HCT116 (cell line): ENCODE measurements around the gene EEPD1. TPM values are rescaled to one million over a fixed set of nuclear protein-coding genes. Genes with fewer than 3 reads are reported as not detected.

ENCODE experiments used
- ATAC-seq: fragments of 200-7000 bp; cut with Tn5 transposase; 2 replicates; pipeline ENCODE4 v1.9.1; 2020; ENCODE audit warnings: mild to moderate bottlenecking, moderate library complexity
- BruUV-seq: library from RNA; stranded (reverse); fragments of 400-500 nt; replicated peaks from 2 replicates; lab custom pipeline; 2021; lab: Mats Ljungman, UMichigan
- CTCF ChIA-PET: fragments of 300-600 bp; sonication (Branson Sonifier 250); formaldehyde crosslinking; loops from one replicate; lab custom pipeline; 2021; ENCODE audit warnings: antibody characterized with exemption; lab: Charles Lee
- POLR2A ChIA-PET: fragments of 300-600, 350-600 bp; sonication (Branson Sonifier 250); formaldehyde crosslinking; loops from one replicate; lab custom pipeline; 2021; ENCODE audit warnings: antibody characterized with exemption; lab: Charles Lee
- RAD21 ChIA-PET, 2 experiments: fragments of 300-600 bp; sonication (Branson Sonifier 250); formaldehyde crosslinking; loops; one replicate each; lab custom pipeline; 2023; ENCODE audit warnings: low total read pairs in 2 of 2; ENCODE audit not compliant: uncharacterized antibody in 2 of 2, unreplicated experiment in 2 of 2, low non-redundant PET in 1 of 2; lab: Charles Lee
- DNase-seq: peaks from one replicate; pipeline ENCODE4 v3.0.0-alpha.2; 2010; ENCODE audit warnings: low read depth, low spot score
- H2AFZ ChIP-seq: fragments of 200-600 bp; shearing (Covaris generic), sonication (generic); 2 replicates; pipeline ENCODE4 v1.6.1; 2017; ENCODE audit warnings: low read depth, mixed run types, mixed read lengths, antibody characterized with exemption, low read length; ENCODE audit not compliant: poor library complexity, severe bottlenecking
- H3K27ac ChIP-seq: 2 replicates; pipeline ENCODE4 v1.5.1; 2012; ENCODE audit warnings: low read depth, low read length
- H3K27me3 ChIP-seq: fragments of 200-600 bp; sonication (generic); 2 replicates; pipeline ENCODE4 v1.6.1; 2016; ENCODE audit warnings: mixed run types, low read length, mixed read lengths; ENCODE audit not compliant: insufficient read depth
- H3K36me3 ChIP-seq, 2 experiments: fragments of 200-500 bp in 1 of 2; fragments of 200-600 bp in 1 of 2; sonication (Bioruptor generic) in 1 of 2; sonication (generic) in 1 of 2; 2 replicates each; pipeline versions ENCODE4 v1.5.1 to v1.6.1; 2014 to 2016; ENCODE audit warnings: low read length in 2 of 2, inconsistent platforms in 1 of 2, mixed read lengths in 1 of 2, mixed run types in 1 of 2; ENCODE audit not compliant: insufficient read depth in 2 of 2, control insufficient read depth in 1 of 2
- H3K4me1 ChIP-seq, 2 experiments: fragments of 200-600 bp in 1 of 2; sonication (generic) in 1 of 2; 2 replicates each; pipeline versions ENCODE4 v1.5.1 to v1.6.1; 2012 to 2017; ENCODE audit warnings: low read length in 2 of 2, inconsistent platforms in 1 of 2, mild to moderate bottlenecking in 1 of 2, mixed read lengths in 1 of 2, mixed run types in 1 of 2, moderate library complexity in 1 of 2; ENCODE audit not compliant: insufficient read depth in 2 of 2, control insufficient read depth in 1 of 2
- H3K4me2 ChIP-seq: fragments of 200-600 bp; sonication (generic); 2 replicates; pipeline ENCODE4 v1.6.1; 2017; ENCODE audit warnings: mixed run types, low read length, mixed read lengths
- H3K4me3 ChIP-seq, 2 experiments: fragments of 200-600 bp in 1 of 2; sonication (generic) in 1 of 2; replicated peaks in 1 of 2; 2 replicates each; pipeline ENCODE4 v1.5.1; 2011 to 2016; ENCODE audit warnings: low read length in 2 of 2, control low read depth in 1 of 2, low read depth in 1 of 2, mild to moderate bottlenecking in 1 of 2, mixed read lengths in 1 of 2, mixed run types in 1 of 2
- H3K79me2 ChIP-seq: fragments of 200-600 bp; sonication (generic); 2 replicates; pipeline ENCODE4 v1.6.1; 2017; ENCODE audit warnings: mild to moderate bottlenecking, mixed run types, low read length, moderate library complexity, mixed read lengths; ENCODE audit not compliant: insufficient read depth
- H3K9ac ChIP-seq: fragments of 200-600 bp; sonication (generic); 2 replicates; pipeline ENCODE4 v1.6.1; 2016; ENCODE audit warnings: low read length, mixed read lengths
- H3K9me2 ChIP-seq: fragments of 200-600 bp; sonication (generic), shearing (Covaris generic); 2 replicates; pipeline ENCODE4 v1.6.1; 2017; ENCODE audit warnings: mixed run types, mild to moderate bottlenecking, moderate library complexity; ENCODE audit not compliant: insufficient read depth
- H3K9me3 ChIP-seq, 2 experiments: fragments of 200-500 bp in 1 of 2; fragments of 200-600 bp in 1 of 2; sonication (Bioruptor generic) in 1 of 2; sonication (generic) in 1 of 2; 2 replicates each; pipeline ENCODE4 v1.6.1; 2014 to 2017; ENCODE audit warnings: low read length in 2 of 2, mixed read lengths in 2 of 2, inconsistent platforms in 1 of 2, low read depth in 1 of 2, mild to moderate bottlenecking in 1 of 2, mixed run types in 1 of 2, moderate library complexity in 1 of 2; ENCODE audit not compliant: control insufficient read depth in 1 of 2, insufficient read depth in 1 of 2
- H4K20me1 ChIP-seq: fragments of 200-600 bp; sonication (generic), shearing (Covaris generic); 2 replicates; pipeline ENCODE4 v1.6.1; 2017; ENCODE audit warnings: mixed run types, mild to moderate bottlenecking, moderate library complexity; ENCODE audit not compliant: insufficient read depth
- ATF3 ChIP-seq: IDR thresholded peaks from 2 replicates; pipeline ENCODE4 v1.6.1; 2012
- CBX3 ChIP-seq: IDR thresholded peaks from 2 replicates; pipeline ENCODE4 v1.6.1; 2012; ENCODE audit warnings: low read depth
- CEBPB ChIP-seq: IDR thresholded peaks from 2 replicates; pipeline ENCODE4 v1.6.1; 2012; ENCODE audit warnings: low read depth
- ELF1 ChIP-seq: IDR thresholded peaks from 2 replicates; pipeline ENCODE4 v1.6.1; 2012; ENCODE audit warnings: low read depth, borderline replicate concordance
- EZH2phosphoT487 ChIP-seq: fragments of 200-600 bp; IDR thresholded peaks from 2 replicates; pipeline ENCODE4 v1.6.1; 2018; ENCODE audit warnings: antibody characterized with exemption, borderline replicate concordance
- FOSL1 ChIP-seq: IDR thresholded peaks from 2 replicates; pipeline ENCODE4 v1.6.1; 2012; ENCODE audit warnings: low read depth
- JUND ChIP-seq: IDR thresholded peaks from 2 replicates; pipeline ENCODE4 v1.6.1; 2012
- POLR2A ChIP-seq: IDR thresholded peaks from 2 replicates; pipeline ENCODE4 v1.7.0; 2011; ENCODE audit warnings: borderline replicate concordance; ENCODE audit not compliant: insufficient read depth, insufficient read length; ENCODE audit errors: extremely low read depth
- POLR2AphosphoS5 ChIP-seq: IDR thresholded peaks from 2 replicates; pipeline ENCODE4 v1.6.1; 2011; ENCODE audit warnings: mild to moderate bottlenecking, low read depth, low read length, moderate library complexity
- RAD21 ChIP-seq: IDR thresholded peaks from 2 replicates; pipeline ENCODE4 v1.6.1; 2012; ENCODE audit warnings: low read depth, mild to moderate bottlenecking
- SIN3A ChIP-seq: IDR thresholded peaks from 2 replicates; pipeline ENCODE4 v1.6.1; 2012; ENCODE audit warnings: low read depth
- SP1 ChIP-seq: IDR thresholded peaks from 2 replicates; pipeline ENCODE4 v1.6.1; 2012; ENCODE audit warnings: low read depth
- SRF ChIP-seq: IDR thresholded peaks from 2 replicates; pipeline ENCODE4 v1.6.1; 2012; ENCODE audit warnings: low read depth
- TCF7L2 ChIP-seq: IDR thresholded peaks from 2 replicates; pipeline ENCODE4 v1.7.0; 2011; ENCODE audit warnings: borderline replicate concordance, inconsistent platforms; ENCODE audit not compliant: insufficient read depth, insufficient read length; ENCODE audit errors: extremely low read depth
- ZFX ChIP-seq: fragments of 450-650 bp; IDR thresholded peaks from 2 replicates; pipeline ENCODE4 v1.6.1; 2017
- ZNF274 ChIP-seq: fragments of 200-500 bp; sonication (Bioruptor generic); IDR thresholded peaks from 2 replicates; pipeline ENCODE4 v1.6.1; 2014; ENCODE audit warnings: mild to moderate bottlenecking, low read depth, low read length, inconsistent platforms
- intact Hi-C: fragments of 100-400 bp; cut with micrococcal nuclease; formaldehyde crosslinking; loops from 2 replicates; pipeline ENCODE4 v1.10.0; 2022
- total RNA-seq: library from RNA; stranded (reverse); gene quantifications from one replicate; pipeline ENCODE4 v1.2.1, GENCODE V29; 2021; ENCODE audit not compliant: unreplicated experiment
- TF ChIP-seq, protein P1 (sequence below): IDR thresholded peaks from 2 replicates; pipeline ENCODE4 v1.6.1; 2012
- TF ChIP-seq, protein P2 (sequence below), 3 experiments: fragments of 200-600 bp in 1 of 3; sonication (generic) in 1 of 3; IDR thresholded peaks in 2 of 3; conservative IDR thresholded peaks in 1 of 3; 2 replicates each; pipeline ENCODE4 v1.5.1; 2012 to 2017; ENCODE audit warnings: low read depth in 2 of 3, low read length in 2 of 3, antibody characterized with exemption in 1 of 3, borderline replicate concordance in 1 of 3, control low read depth in 1 of 3, mild to moderate bottlenecking in 1 of 3, mixed read lengths in 1 of 3, mixed run types in 1 of 3, moderate library complexity in 1 of 3; ENCODE audit not compliant: insufficient read depth in 1 of 3

Gene EEPD1
- total RNA-seq, 1 experiment from 2014 or later: 4.2 TPM

DNA sequence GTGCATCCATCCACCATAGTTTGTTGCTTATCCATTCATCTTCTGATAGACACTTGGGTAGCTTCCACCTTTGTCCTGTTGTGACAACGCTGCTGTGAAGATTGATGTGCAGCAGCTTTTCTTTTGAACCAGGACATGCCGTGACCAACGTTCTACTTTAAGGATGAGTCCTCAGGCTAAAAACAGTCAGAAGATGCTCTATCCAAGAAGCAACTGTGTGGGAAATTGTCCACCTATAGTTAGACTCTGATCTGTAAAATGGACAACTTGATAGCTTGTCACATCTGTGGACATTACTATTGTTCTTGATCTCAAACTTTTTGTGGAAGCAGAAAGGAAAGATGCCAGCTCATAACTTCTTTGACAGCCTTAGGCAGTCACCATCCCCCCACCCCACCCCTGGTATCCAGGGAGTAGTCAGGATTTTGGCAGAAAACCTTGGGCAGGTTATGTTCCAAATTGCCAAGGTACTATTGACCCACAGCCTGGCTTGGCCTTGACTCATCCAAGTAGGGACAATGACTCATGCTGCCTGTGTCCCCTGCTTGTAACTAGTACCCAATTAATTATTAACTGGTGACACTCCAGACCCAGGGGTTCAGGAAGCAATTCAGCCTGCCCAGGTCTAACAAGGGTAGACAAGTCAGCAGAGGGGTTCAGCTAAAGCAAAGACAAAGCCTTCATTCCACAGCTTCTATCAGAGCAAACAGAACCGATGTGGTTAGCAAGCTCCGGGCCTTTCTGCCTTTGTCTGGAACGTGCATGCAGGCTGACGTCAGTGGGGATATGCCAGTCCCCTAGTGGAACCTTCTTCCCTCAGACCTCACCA lies 137.0 kb downstream of the EEPD1 start:
- no peaks in the 10 kb centered on the region for H3K27me3 ChIP-seq
- no peaks in the 10 kb centered on the region for H3K9me3 ChIP-seq
- H3K27ac ChIP-seq: peak overlapping the region; percentile 66
- DNase-seq (peak; percentile 74), ATAC-seq (peak; percentile 68)
- BruUV-seq: no TSS peak
- no peaks in the 10 kb centered on the region for H3K79me2 ChIP-seq
- intact Hi-C loops: loop anchor here (2.0 kb wide), 3 partner anchors 29 to 373 kb away; no protein-coding TSS in a partner anchor
- ChIA-PET CTCF (interaction anchor here (1.1 to 5.4 kb wide), 5 partner anchors 28 to 373 kb away, joined by 4 to 74 read pairs (median 16); no protein-coding TSS in a partner anchor), POLR2A (interaction anchor here (0.9 to 1.2 kb wide), 2 partner anchors 9 to 305 kb away, joined by 3 read pairs; no protein-coding TSS in a partner anchor), RAD21 (interaction anchor here (0.6 to 2.8 kb wide), 5 partner anchors 9 to 305 kb away, joined by 3 to 14 read pairs (median 4); partner anchors contain the start of gene ANLN (in 1 of the 2))
- peak overlapping the region in 1 of 2 experiments; percentile 12; a peak in 1 of 4 replicates for H3K4me3 ChIP-seq
- peaks cover 40 to 52% of the 10 kb centered on the region in 2 experiments for H3K4me1 ChIP-seq
- TF ChIP-seq SIN3A (no peak; the same call in 1 of the 2 replicates), FOSL1 (peak; percentile 95), POLR2A (no peak), RAD21 (no peak), EZH2phosphoT487 (no peak), CEBPB (peak; percentile 56), ATF3 (no peak), CBX3 (peak; percentile 92), ZNF274 (no peak), POLR2AphosphoS5 (peak; percentile 54; the same call in 1 of the 2 replicates), JUND (peak; percentile 96), ELF1 (no peak), TCF7L2 (no peak), SP1 (peak; percentile 90), SRF (peak; percentile 80), ZFX (no peak)
- TF ChIP-seq, protein P1, sequence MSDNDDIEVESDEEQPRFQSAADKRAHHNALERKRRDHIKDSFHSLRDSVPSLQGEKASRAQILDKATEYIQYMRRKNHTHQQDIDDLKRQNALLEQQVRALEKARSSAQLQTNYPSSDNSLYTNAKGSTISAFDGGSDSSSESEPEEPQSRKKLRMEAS: peak; percentile 43; the same call in 1 of the 2 replicates
- TF ChIP-seq, protein P2, sequence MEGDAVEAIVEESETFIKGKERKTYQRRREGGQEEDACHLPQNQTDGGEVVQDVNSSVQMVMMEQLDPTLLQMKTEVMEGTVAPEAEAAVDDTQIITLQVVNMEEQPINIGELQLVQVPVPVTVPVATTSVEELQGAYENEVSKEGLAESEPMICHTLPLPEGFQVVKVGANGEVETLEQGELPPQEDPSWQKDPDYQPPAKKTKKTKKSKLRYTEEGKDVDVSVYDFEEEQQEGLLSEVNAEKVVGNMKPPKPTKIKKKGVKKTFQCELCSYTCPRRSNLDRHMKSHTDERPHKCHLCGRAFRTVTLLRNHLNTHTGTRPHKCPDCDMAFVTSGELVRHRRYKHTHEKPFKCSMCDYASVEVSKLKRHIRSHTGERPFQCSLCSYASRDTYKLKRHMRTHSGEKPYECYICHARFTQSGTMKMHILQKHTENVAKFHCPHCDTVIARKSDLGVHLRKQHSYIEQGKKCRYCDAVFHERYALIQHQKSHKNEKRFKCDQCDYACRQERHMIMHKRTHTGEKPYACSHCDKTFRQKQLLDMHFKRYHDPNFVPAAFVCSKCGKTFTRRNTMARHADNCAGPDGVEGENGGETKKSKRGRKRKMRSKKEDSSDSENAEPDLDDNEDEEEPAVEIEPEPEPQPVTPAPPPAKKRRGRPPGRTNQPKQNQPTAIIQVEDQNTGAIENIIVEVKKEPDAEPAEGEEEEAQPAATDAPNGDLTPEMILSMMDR (IDR thresholded peaks at IDR 0.05 in 2 of 3, conservative IDR thresholded peaks at IDR 0.05 in 1 of 3; ENCODE audit: borderline replicate concordance in 1 of 3, insufficient read depth in 1 of 3, low read depth in 2 of 3, low read length in 2 of 3): no peak
- H2AFZ ChIP-seq: no peak overlapping the region
- no peaks in the 10 kb centered on the region for H3K9me2 ChIP-seq
- H3K36me3 ChIP-seq: no peaks in the 10 kb centered on the region
- no peaks in the 10 kb centered on the region; the same call in 1 of the 2 replicates for H4K20me1 ChIP-seq
- peak overlapping the region; percentile 74 for H3K4me2 ChIP-seq
- peak overlapping the region; percentile 40 for H3K9ac ChIP-seq
